ENCODE data around the gene LRFN2. TPM values are rescaled to one million over a fixed set of nuclear protein-coding genes. Genes with fewer than 3 reads are reported as not detected.

Gene LRFN2
- total RNA-seq, 4 donors from 2014 or later: 0.18 to 2.2 (median 0.34) TPM

GRCh38 chr6:40371095-40371494 is 216.1 kb downstream of the LRFN2 start:
- intact Hi-C loops (cut with DNase I): no loop called here
- 65% methylated on average over 1 of the region's 1 CpG for WGBS, 2 donors
- TF ChIP-seq POLR2A (IDR thresholded peaks at IDR 0.05) (no peak), CTCF (IDR thresholded peaks at IDR 0.05) (no peak)
- no peak for DNase-seq
- no peaks in the 10 kb centered on the region for H3K27me3 ChIP-seq
- H3K9me3 ChIP-seq: no peaks in the 10 kb centered on the region
- peaks cover 0 to 35% (median 0%) of the 10 kb centered on the region in 3 donors for H3K4me1 ChIP-seq
- peak overlapping the region in 1 of 4 donors; percentile 41 for H3K27ac ChIP-seq
- no peaks in the 10 kb centered on the region for H3K36me3 ChIP-seq
- no peak overlapping the region for H3K4me3 ChIP-seq

GRCh38 chr6:40369891-40370290 is 217.3 kb downstream of the LRFN2 start:
- Histone ChIP-seq H3K36me3 (no peaks in the 10 kb centered on the region), H3K27ac (no peak overlapping the region), H3K9me3 (no peaks in the 10 kb centered on the region), H3K27me3 (no peaks in the 10 kb centered on the region), H3K4me3 (no peak overlapping the region), H3K4me1 (peaks cover 0 to 28% (median 0%) of the 10 kb centered on the region in 3 donors)
- TF ChIP-seq CTCF (IDR thresholded peaks at IDR 0.05) (no peak), POLR2A (IDR thresholded peaks at IDR 0.05) (no peak)
- intact Hi-C loops (cut with DNase I): no loop called here
- 17 to 25% methylated on average over 1 of the region's 1 CpG for WGBS, 2 donors
- no peak for DNase-seq

DNA sequence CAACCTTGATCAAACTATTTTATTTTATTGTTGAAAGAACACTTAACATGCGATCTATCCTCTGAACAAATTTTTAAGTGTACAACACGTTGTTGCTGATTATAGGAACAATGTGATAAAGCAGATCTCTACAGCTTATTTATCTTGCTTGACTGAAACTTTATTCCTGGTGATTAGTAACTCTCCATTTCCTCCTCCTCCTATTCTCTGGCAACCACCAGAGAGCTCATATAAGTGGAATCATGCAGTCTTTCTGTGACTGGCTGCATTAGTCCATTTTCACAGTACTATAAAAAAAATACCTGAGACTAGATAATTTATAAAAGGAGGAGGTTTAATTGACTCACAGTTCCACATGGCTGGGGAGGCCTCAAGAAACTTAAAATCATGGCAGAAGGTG is 218.1 kb downstream of the LRFN2 start:
- intact Hi-C loops (cut with DNase I): no loop called here
- 37 to 38% methylated on average over 2 of the region's 2 CpGs for WGBS, 2 donors

GRCh38 chr6:40362859-40363258 is 224.3 kb downstream of the LRFN2 start:
- DNase-seq: no peak
- H3K27me3 ChIP-seq: peaks cover 0 to 4% (median 0%) of the 10 kb centered on the region in 4 donors
- no peak overlapping the region for H3K4me3 ChIP-seq
- intact Hi-C loops (cut with DNase I): no loop called here
- no peaks in the 10 kb centered on the region for H3K4me1 ChIP-seq
- no peaks in the 10 kb centered on the region for H3K36me3 ChIP-seq
- TF ChIP-seq POLR2A (IDR thresholded peaks at IDR 0.05): no peak
- no peak for TF ChIP-seq CTCF (IDR thresholded peaks at IDR 0.05)
- WGBS, 2 donors: 39 to 48% methylated on average over 4 of the region's 4 CpGs
- no peaks in the 10 kb centered on the region for H3K9me3 ChIP-seq
- H3K27ac ChIP-seq: no peak overlapping the region

More for the DNA sequence above, 218.1 kb downstream of the LRFN2 start:
- peak overlapping the region in 1 of 4 donors; percentile 22 for H3K27ac ChIP-seq
- TF ChIP-seq POLR2A (IDR thresholded peaks at IDR 0.05) (no peak), CTCF (IDR thresholded peaks at IDR 0.05) (no peak)
- H3K36me3 ChIP-seq: no peaks in the 10 kb centered on the region
- no peaks in the 10 kb centered on the region for H3K9me3 ChIP-seq
- peaks cover 0 to 28% (median 0%) of the 10 kb centered on the region in 3 donors for H3K4me1 ChIP-seq
- H3K4me3 ChIP-seq: no peak overlapping the region
- no peaks in the 10 kb centered on the region for H3K27me3 ChIP-seq
- no peak for DNase-seq

DNA sequence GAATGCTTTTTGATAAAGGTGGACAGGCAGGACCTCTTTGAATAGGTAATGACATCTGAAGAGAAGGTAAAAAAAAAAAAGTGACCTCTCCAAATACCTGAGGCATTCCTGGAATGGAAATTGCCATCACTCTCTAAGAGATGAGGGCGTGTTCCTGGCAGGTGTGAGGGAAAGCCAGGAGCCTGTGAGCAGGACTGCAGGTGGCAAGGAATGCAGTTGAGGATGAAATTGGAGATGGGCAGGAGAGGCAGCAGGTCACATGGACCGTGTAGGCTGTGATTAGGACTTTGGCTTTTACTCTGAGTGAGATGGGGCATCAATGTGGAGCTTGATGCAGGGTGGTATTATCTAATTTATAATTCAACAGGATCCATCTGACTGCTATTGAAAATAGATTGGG is 227.4 kb downstream of the LRFN2 start:
- H3K4me1 ChIP-seq: no peaks in the 10 kb centered on the region
- no peaks in the 10 kb centered on the region for H3K9me3 ChIP-seq
- DNase-seq: no peak
- no peak overlapping the region for H3K4me3 ChIP-seq
- no peak for TF ChIP-seq POLR2A (IDR thresholded peaks at IDR 0.05)
- TF ChIP-seq CTCF (IDR thresholded peaks at IDR 0.05): no peak
- WGBS, 2 donors: 30 to 43% methylated on average over 2 of the region's 2 CpGs
- peaks cover 0 to 4% (median 0%) of the 10 kb centered on the region in 4 donors for H3K27me3 ChIP-seq
- H3K27ac ChIP-seq: no peak overlapping the region
- no peaks in the 10 kb centered on the region for H3K36me3 ChIP-seq
- intact Hi-C loops (cut with DNase I): no loop called here
